Fibroblast of lung (primary cell): ENCODE data around the gene DEFB114. TPM values are rescaled to one million over a fixed set of nuclear protein-coding genes. Genes with fewer than 3 reads are reported as not detected.

Source experiments
- DNase-seq, 2 donors: peaks; one replicate each; pipeline versions ENCODE4 v3.0.0 to v3.0.0-alpha.2; 2010; ENCODE audit warnings: low read depth in 2 of 2
- H2AFZ ChIP-seq: 2 replicates; pipeline ENCODE4 v1.5.1; 2012; ENCODE audit warnings: low read length, control low read depth, inconsistent platforms
- H3K27ac ChIP-seq: 2 replicates; pipeline ENCODE4 v1.5.1; 2011; ENCODE audit warnings: low read length, control low read depth; ENCODE audit not compliant: insufficient read depth
- H3K27me3 ChIP-seq: 2 replicates; pipeline ENCODE4 v1.5.1; 2011; ENCODE audit warnings: mild to moderate bottlenecking, low read length; ENCODE audit not compliant: control insufficient read depth, insufficient read depth
- H3K36me3 ChIP-seq: 2 replicates; pipeline ENCODE4 v1.5.1; 2011; ENCODE audit warnings: low read length; ENCODE audit not compliant: control insufficient read depth, insufficient read depth
- H3K4me1 ChIP-seq: 2 replicates; pipeline ENCODE4 v1.5.1; 2011; ENCODE audit warnings: low read length; ENCODE audit not compliant: control insufficient read depth, insufficient read depth; ENCODE audit errors: extremely low read depth
- H3K4me2 ChIP-seq: 2 replicates; pipeline ENCODE4 v1.5.1; 2011; ENCODE audit warnings: low read length, control low read depth; ENCODE audit not compliant: insufficient read depth; ENCODE audit errors: extremely low read depth
- H3K4me3 ChIP-seq, 4 experiments: fragments of 200-600 bp in 1 of 4; sonication (generic) in 1 of 4; replicated peaks in 1 of 4; 2 replicates each; pipeline ENCODE4 v1.5.1; 2011 to 2016; ENCODE audit warnings: low read length in 4 of 4, low read depth in 3 of 4, mild to moderate bottlenecking in 3 of 4, control low read depth in 2 of 4, inconsistent platforms in 1 of 4, mixed read lengths in 1 of 4; ENCODE audit not compliant: insufficient read depth in 1 of 4; ENCODE audit errors: control extremely low read depth in 1 of 4
- H3K79me2 ChIP-seq: 2 replicates; pipeline ENCODE4 v1.5.1; 2012; ENCODE audit warnings: mild to moderate bottlenecking, low read length, inconsistent platforms; ENCODE audit not compliant: control insufficient read depth, insufficient read depth
- H3K9ac ChIP-seq: 2 replicates; pipeline ENCODE4 v1.5.1; 2011; ENCODE audit warnings: mild to moderate bottlenecking, low read length, control low read depth; ENCODE audit not compliant: insufficient read depth
- H3K9me3 ChIP-seq: 2 replicates; pipeline ENCODE4 v1.5.1; 2012; ENCODE audit warnings: low read depth, low read length; ENCODE audit not compliant: control insufficient read depth, insufficient read depth
- H4K20me1 ChIP-seq: 2 replicates; pipeline ENCODE4 v1.5.1; 2011; ENCODE audit warnings: low read length; ENCODE audit not compliant: control insufficient read depth, insufficient read depth; ENCODE audit errors: extremely low read depth
- CTCF ChIP-seq, 2 donors: IDR thresholded peaks in 1 of 2; conservative IDR thresholded peaks in 1 of 2; 1 replicate in 1 of 2; 2 replicates in 1 of 2; pipeline ENCODE4 v1.5.1; 2011 to 2012; ENCODE audit warnings: low read length in 2 of 2, control low read depth in 1 of 2, inconsistent platforms in 1 of 2, low read depth in 1 of 2, mild to moderate bottlenecking in 1 of 2
- EZH2 ChIP-seq: IDR thresholded peaks from 2 replicates; pipeline ENCODE4 v1.5.1; 2012; ENCODE audit warnings: low read length, control low read depth, mild to moderate bottlenecking; ENCODE audit errors: missing control alignments
- polyA plus RNA-seq, 2 donors: library from polyadenylated mRNA; depleted of rRNA in 1 of 2; stranded (reverse) in 1 of 2; unstranded in 1 of 2; fragments of >200 nt; gene quantifications; 2 replicates each; pipeline ENCODE4 v1.2.1, GENCODE V29; 2011 to 2012; ENCODE audit warnings: missing spikeins in 1 of 2
- total RNA-seq: library from RNA; depleted of rRNA; stranded (reverse); fragments of >200 nt; gene quantifications from 2 replicates; pipeline ENCODE4 v1.2.1, GENCODE V29; 2014

Gene DEFB114
- total and polyA plus RNA-seq, 2 donors (not counting 1 experiment from before 2014, with no cell fraction given), result not detected

GRCh38 chr6:49986551-49986950, 22.6 kb upstream of the DEFB114 start:
- TF ChIP-seq CTCF (conservative IDR thresholded peaks at IDR 0.05 in 1 of 2, IDR thresholded peaks at IDR 0.05 in 1 of 2; ENCODE audit: low read depth in 1 of 2, low read length in 2 of 2) (no peak), EZH2 (no peak)
- no peaks in the 10 kb centered on the region for H3K79me2 ChIP-seq
- H3K4me1 ChIP-seq, result no peaks in the 10 kb centered on the region
- no peaks in the 10 kb centered on the region for H3K27me3 ChIP-seq
- no peak overlapping the region for H2AFZ ChIP-seq
- H3K27ac ChIP-seq, result no peak overlapping the region
- no peaks in the 10 kb centered on the region for H3K36me3 ChIP-seq
- no peaks in the 10 kb centered on the region for H4K20me1 ChIP-seq
- no peak overlapping the region for H3K4me2 ChIP-seq
- DNase-seq, result no peak
- H3K9ac ChIP-seq, result no peak overlapping the region
- no peak overlapping the region for H3K4me3 ChIP-seq
- no peaks in the 10 kb centered on the region for H3K9me3 ChIP-seq

- H3K4me2 ChIP-seq, result no peak overlapping the region
- no peaks in the 10 kb centered on the region for H4K20me1 ChIP-seq
- H3K36me3 ChIP-seq, result no peaks in the 10 kb centered on the region
- H3K27me3 ChIP-seq, result no peaks in the 10 kb centered on the region
- H2AFZ ChIP-seq, result no peak overlapping the region
- DNase-seq, result no peak
- no peaks in the 10 kb centered on the region for H3K4me1 ChIP-seq
- no peak overlapping the region for H3K9ac ChIP-seq
- H3K27ac ChIP-seq, result no peak overlapping the region
- H3K4me3 ChIP-seq, result no peak overlapping the region
- no peaks in the 10 kb centered on the region for H3K9me3 ChIP-seq
- no peaks in the 10 kb centered on the region for H3K79me2 ChIP-seq
- TF ChIP-seq CTCF (conservative IDR thresholded peaks at IDR 0.05 in 1 of 2, IDR thresholded peaks at IDR 0.05 in 1 of 2; ENCODE audit: low read depth in 1 of 2, low read length in 2 of 2), result no peak
- TF ChIP-seq EZH2, result no peak
These were observed 18.1 kb upstream of the DEFB114 start for GRCh38 chr6:49982046-49982445.

GRCh38 chr6:49980898-49981297, 16.9 kb upstream of the DEFB114 start:
- TF ChIP-seq EZH2 (no peak), CTCF (conservative IDR thresholded peaks at IDR 0.05 in 1 of 2, IDR thresholded peaks at IDR 0.05 in 1 of 2; ENCODE audit: low read depth in 1 of 2, low read length in 2 of 2) (no peak)
- Histone ChIP-seq H3K4me3 (no peak overlapping the region), H3K27ac (no peak overlapping the region), H3K79me2 (no peaks in the 10 kb centered on the region), H3K4me2 (no peak overlapping the region), H3K9me3 (no peaks in the 10 kb centered on the region), H3K36me3 (no peaks in the 10 kb centered on the region), H4K20me1 (no peaks in the 10 kb centered on the region), H3K4me1 (no peaks in the 10 kb centered on the region), H3K27me3 (no peaks in the 10 kb centered on the region), H3K9ac (no peak overlapping the region), H2AFZ (no peak overlapping the region)
- peak in 1 of 2 donors; percentile 21 for DNase-seq
